ENCODE results near the gene ADIRF.
A peak's percentile ranks its signal among the peaks of the same experiment; 100 is the strongest.

ADIRF gene

GRCh38 chr10:86960003-86960862 is 8.0 kb upstream of the ADIRF start:
- no peaks in the 10 kb centered on the region for H3K9me3 Mint-ChIP-seq
- H3K4me3 Mint-ChIP-seq, result no peak overlapping the region
- DNase-seq, result peak; percentile 62
- H3K27me3 Mint-ChIP-seq, result peaks cover 4% of the 10 kb centered on the region
- CTCF ChIA-PET, result interaction anchor here (0.8 to 2.1 kb wide), 8 partner anchors 9 to 266 kb away, joined by 3 to 19 read pairs (median 5); no protein-coding TSS in a partner anchor
- H3K4me1 Mint-ChIP-seq, result peaks cover 8% of the 10 kb centered on the region
- no peak overlapping the region for H3K27ac Mint-ChIP-seq
- no peaks in the 10 kb centered on the region for H3K36me3 Mint-ChIP-seq

DNA sequence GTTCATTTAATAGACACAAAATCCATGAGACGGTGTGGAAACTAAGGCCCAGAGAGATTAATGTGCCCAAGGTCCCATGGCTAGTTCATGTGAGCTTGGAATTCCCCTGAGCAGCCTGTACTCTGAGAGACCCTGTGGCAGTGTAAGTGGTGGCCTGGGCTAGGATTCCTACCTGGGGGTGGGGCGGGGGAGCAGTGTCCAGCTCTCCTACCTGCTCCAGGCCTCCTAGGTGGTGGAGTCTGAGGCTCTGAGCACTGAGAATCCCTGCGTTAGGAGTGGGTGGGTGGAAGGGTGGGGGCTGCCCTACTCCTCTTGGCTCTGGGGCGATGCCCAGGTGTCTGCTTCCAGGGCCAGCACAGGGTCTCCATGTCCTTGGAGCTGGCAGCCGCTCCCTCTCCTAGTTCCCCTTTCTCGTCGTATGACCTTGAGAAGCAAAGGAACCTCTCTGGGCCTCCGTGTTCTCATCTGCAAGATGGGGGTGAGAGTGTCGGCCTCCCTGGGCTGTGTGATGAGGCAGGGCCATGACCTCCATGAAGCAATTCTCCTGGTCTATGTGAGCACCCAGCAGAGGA is 7.3 kb upstream of the ADIRF start:
- H3K9me3 Mint-ChIP-seq, result no peaks in the 10 kb centered on the region
- CTCF ChIA-PET, result interaction anchor here (0.8 to 2.1 kb wide), 8 partner anchors 8 to 267 kb away, joined by 3 to 19 read pairs (median 5); no protein-coding TSS in a partner anchor
- no peak overlapping the region for H3K4me3 Mint-ChIP-seq
- H3K4me1 Mint-ChIP-seq, result peaks cover 13% of the 10 kb centered on the region
- no peak for DNase-seq
- no peaks in the 10 kb centered on the region for H3K36me3 Mint-ChIP-seq
- H3K27me3 Mint-ChIP-seq, result peaks cover 4% of the 10 kb centered on the region
- H3K27ac Mint-ChIP-seq, result no peak overlapping the region

- Mint-ChIP-seq H3K27me3 (peaks cover 7% of the 10 kb centered on the region), H3K9me3 (no peaks in the 10 kb centered on the region), H3K4me1 (peaks cover 14% of the 10 kb centered on the region), H3K27ac (no peak overlapping the region), H3K36me3 (no peaks in the 10 kb centered on the region), H3K4me3 (no peak overlapping the region)
- DNase-seq, result no peak
- CTCF ChIA-PET, result interaction anchor here (1.0 to 1.5 kb wide), 3 partner anchors 23 to 268 kb away, joined by 4 to 5 read pairs (median 4); no protein-coding TSS in a partner anchor
These were observed 6.7 kb upstream of the ADIRF start for GRCh38 chr10:86961481-86962091.

- Mint-ChIP-seq H3K9me3 (no peaks in the 10 kb centered on the region), H3K4me1 (peaks cover 20% of the 10 kb centered on the region), H3K27ac (no peak overlapping the region), H3K27me3 (peaks cover 13% of the 10 kb centered on the region), H3K36me3 (no peaks in the 10 kb centered on the region), H3K4me3 (no peak overlapping the region)
- no peak for DNase-seq
- CTCF ChIA-PET, result interaction anchor here (0.8 to 1.3 kb wide), 5 partner anchors 20 to 273 kb away, joined by 3 to 4 read pairs (median 3); no protein-coding TSS in a partner anchor
These were observed 5.9 kb upstream of the ADIRF start for GRCh38 chr10:86962136-86962980.

GRCh38 chr10:86962981-86963310 is 5.3 kb upstream of the ADIRF start:
- Mint-ChIP-seq H3K27ac (no peak overlapping the region), H3K36me3 (no peaks in the 10 kb centered on the region), H3K4me1 (peaks cover 25% of the 10 kb centered on the region), H3K27me3 (peaks cover 14% of the 10 kb centered on the region), H3K9me3 (no peaks in the 10 kb centered on the region), H3K4me3 (no peak overlapping the region)
- CTCF ChIA-PET, result interaction anchor here (0.8 to 1.3 kb wide), 4 partner anchors 20 to 274 kb away, joined by 3 to 4 read pairs (median 3); no protein-coding TSS in a partner anchor
- no peak for DNase-seq

DNA sequence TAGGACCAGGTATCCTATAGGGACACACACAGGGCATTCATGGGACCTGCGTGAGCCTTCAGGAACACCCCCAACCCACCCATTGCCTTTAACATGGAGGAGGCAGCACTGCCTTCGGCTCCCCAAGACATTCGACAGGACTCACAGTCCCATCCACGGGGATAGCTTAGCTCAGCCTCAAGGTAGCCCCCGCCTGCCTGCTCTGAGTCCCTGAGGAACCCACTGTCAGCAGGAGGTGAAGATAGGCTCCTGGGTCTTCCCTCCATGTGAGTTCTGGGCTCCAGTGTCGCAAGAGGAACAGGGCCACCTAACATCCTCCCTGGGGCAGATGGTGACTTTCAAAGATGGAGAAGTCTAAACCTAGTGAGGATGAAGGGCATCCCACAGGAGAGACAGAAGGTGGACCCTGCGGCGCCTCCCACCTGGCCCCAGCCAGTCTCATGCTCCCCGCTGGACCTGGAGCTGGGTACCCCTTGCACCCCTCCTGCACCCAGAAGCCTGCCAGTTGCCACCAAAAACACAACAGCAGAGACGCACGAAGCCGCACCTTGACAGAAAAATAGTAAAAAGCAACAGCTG is 4.9 kb upstream of the ADIRF start:
- DNase-seq, result no peak
- H3K4me1 Mint-ChIP-seq, result peaks cover 28% of the 10 kb centered on the region

DNA sequence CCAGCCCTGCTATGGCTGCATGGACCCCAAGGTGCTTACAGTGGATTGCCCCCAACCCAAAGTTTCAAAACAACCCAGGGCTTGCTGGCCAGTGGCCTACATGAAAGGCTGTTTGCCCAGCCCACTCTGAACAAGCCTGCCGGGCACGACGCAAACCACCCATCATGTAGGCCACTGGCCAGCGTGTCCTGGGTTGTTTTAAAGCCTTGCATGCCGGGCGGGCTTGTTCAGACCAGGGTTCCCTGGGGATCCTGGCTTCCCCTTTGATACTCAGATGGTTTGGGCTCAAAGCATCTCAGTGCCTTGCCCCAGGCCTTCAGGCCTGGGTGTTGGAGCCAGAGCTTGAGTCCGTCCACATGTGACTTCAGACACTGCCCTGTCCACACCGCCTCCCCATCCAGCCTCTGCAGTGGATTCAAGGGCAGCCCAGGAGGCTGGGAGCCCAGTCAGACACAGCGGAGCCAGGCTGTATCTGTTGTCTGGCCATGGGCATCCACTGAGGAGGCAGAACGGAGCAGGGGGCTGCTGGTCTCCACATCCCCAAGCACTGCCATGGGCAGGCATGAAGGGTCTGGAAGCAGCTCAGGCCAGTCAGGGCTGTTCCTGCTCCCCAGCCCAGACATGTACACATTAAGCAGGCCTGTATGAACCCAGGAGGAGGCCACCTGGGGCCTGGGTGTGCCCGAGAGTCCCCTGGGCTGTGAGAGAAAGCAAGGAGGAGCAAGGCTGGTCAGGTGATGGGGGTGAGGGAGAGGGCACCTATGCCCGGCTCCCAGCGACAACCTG is 4.0 kb upstream of the ADIRF start:
- H3K27me3 Mint-ChIP-seq, result peaks cover 28% of the 10 kb centered on the region
- CTCF ChIA-PET, result interaction anchor here (1.4 to 3.4 kb wide), 2 partner anchors 14 to 20 kb away, joined by 3 to 14 read pairs; no protein-coding TSS in a partner anchor
- no peaks in the 10 kb centered on the region for H3K9me3 Mint-ChIP-seq
- H3K36me3 Mint-ChIP-seq, result no peaks in the 10 kb centered on the region
- no peak overlapping the region for H3K4me3 Mint-ChIP-seq
- no peak overlapping the region for H3K27ac Mint-ChIP-seq
- DNase-seq, result no peak
- peaks cover 32% of the 10 kb centered on the region for H3K4me1 Mint-ChIP-seq

More for the DNA sequence above, 4.9 kb upstream of the ADIRF start:
- Mint-ChIP-seq H3K27ac (no peak overlapping the region), H3K36me3 (no peaks in the 10 kb centered on the region), H3K9me3 (no peaks in the 10 kb centered on the region), H3K27me3 (peaks cover 19% of the 10 kb centered on the region), H3K4me3 (no peak overlapping the region)
- CTCF ChIA-PET, result interaction anchor here (1.3 kb wide), 1 partner anchor 274 kb away, joined by 3 read pairs; no protein-coding TSS in a partner anchor

DNA sequence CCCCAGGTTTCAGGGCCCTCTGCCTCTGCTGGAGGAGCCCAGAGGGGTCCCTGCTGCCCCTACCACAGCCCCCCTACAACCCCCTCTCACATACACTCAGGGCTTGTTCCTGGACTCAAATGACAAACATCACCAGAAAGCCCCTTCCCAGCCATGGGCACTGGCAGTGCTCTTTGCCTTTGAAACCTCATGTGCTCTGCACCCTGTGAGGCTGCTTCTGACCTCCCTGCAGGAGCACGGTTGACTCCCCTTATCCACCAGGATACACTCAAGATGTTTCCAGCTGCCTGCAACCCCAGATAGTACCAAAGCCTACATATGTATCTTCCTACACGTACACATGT is 3.5 kb upstream of the ADIRF start:
- CTCF ChIA-PET, result interaction anchor here (1.4 to 5.4 kb wide), 3 partner anchors 15 to 26 kb away, joined by 3 to 46 read pairs (median 14); no protein-coding TSS in a partner anchor
- no peak for DNase-seq
- H3K9me3 Mint-ChIP-seq, result no peaks in the 10 kb centered on the region
- H3K27ac Mint-ChIP-seq, result no peak overlapping the region
- peaks cover 33% of the 10 kb centered on the region for H3K27me3 Mint-ChIP-seq
- no peak overlapping the region for H3K4me3 Mint-ChIP-seq
- peaks cover 32% of the 10 kb centered on the region for H3K4me1 Mint-ChIP-seq
- H3K36me3 Mint-ChIP-seq, result no peaks in the 10 kb centered on the region

DNA sequence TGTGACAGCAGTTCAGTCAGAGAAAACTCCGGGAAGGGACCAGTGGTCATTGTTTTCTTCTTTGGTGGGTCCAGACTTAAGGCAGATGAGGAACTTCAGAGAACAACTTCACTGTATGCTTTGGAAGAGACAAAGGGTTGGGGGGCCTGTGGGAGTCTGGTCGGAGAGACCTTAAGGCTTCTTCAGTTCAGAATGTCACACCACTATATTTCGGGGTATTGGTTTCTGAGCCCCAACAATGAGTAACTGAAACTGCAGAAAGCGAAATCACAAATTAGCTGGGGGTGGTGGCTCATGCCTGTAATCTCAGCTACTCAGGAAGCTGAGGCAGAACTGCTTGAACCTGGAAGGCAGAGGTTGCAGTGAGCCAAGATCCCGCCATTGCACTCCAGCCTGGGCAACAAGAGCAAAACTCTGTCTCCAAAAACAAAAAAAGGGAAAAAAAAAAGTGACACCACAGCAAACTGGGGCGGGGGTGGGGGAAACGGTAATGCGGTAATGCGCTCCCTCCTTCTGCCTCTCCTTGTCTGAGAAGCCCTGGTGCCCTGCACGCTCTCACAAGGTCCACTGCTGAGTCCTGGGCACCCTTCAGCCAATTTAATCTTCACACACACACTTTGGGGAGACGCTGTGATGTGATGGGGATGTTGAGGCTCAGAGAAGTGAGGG is 2.2 kb upstream of the ADIRF start:
- peaks cover 46% of the 10 kb centered on the region for H3K27me3 Mint-ChIP-seq
- H3K36me3 Mint-ChIP-seq, result no peaks in the 10 kb centered on the region
- DNase-seq, result no peak
- no peaks in the 10 kb centered on the region for H3K9me3 Mint-ChIP-seq
- H3K4me3 Mint-ChIP-seq, result no peak overlapping the region
- peak overlapping the region; percentile 73 for H3K27ac Mint-ChIP-seq
- CTCF ChIA-PET, result interaction anchor here (0.6 to 5.4 kb wide), 4 partner anchors 10 to 27 kb away, joined by 3 to 46 read pairs (median 9); no protein-coding TSS in a partner anchor
- H3K4me1 Mint-ChIP-seq, result peaks cover 35% of the 10 kb centered on the region

DNA sequence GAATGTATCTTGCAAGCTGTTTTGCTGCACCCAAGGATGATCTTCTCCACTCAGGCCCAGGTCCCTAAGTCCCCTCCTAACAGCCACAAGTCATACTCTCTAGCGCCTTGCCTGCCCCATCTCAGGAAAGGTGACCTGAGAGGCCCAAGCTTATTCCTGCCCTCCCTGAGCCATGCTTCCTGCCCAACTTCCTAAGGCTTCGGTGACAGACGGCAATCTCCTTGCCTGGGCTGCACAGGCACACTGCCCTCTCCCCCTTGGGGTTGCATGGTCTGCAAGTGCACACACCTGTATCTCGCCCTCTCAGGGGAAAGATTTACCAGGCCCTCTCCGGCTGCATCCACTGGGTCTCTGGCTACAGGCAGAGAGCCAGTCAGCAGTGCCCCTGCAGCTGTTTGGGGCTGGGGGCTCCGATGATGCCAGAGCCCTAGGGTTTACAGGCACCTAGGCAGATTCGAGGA is 771 bp upstream of the ADIRF start:
- Mint-ChIP-seq H3K27me3 (peaks cover 60% of the 10 kb centered on the region), H3K4me3 (no peak overlapping the region), H3K9me3 (no peaks in the 10 kb centered on the region), H3K4me1 (peaks cover 40% of the 10 kb centered on the region), H3K27ac (peak overlapping the region; percentile 58), H3K36me3 (no peaks in the 10 kb centered on the region)
- CTCF ChIA-PET, result interaction anchor here (1.2 to 5.4 kb wide), 3 partner anchors 9 to 28 kb away, joined by 3 to 46 read pairs (median 14); no protein-coding TSS in a partner anchor
- DNase-seq, result no peak

GRCh38 chr10:86968994-86969355 is 693 bp downstream of the ADIRF start:
- H3K36me3 Mint-ChIP-seq, result no peaks in the 10 kb centered on the region
- peaks cover 43% of the 10 kb centered on the region for H3K4me1 Mint-ChIP-seq
- peaks cover 74% of the 10 kb centered on the region for H3K27me3 Mint-ChIP-seq
- DNase-seq, result no peak
- H3K4me3 Mint-ChIP-seq, result no peak overlapping the region
- CTCF ChIA-PET, result interaction anchor here (1.0 to 5.4 kb wide), 3 partner anchors 9 to 118 kb away, joined by 3 to 46 read pairs (median 6); no protein-coding TSS in a partner anchor
- H3K27ac Mint-ChIP-seq, result no peak overlapping the region
- H3K9me3 Mint-ChIP-seq, result no peaks in the 10 kb centered on the region

GRCh38 chr10:86969421-86970041 is 1.2 kb downstream of the ADIRF start:
- no peaks in the 10 kb centered on the region for H3K36me3 Mint-ChIP-seq
- CTCF ChIA-PET, result interaction anchor here (0.7 to 5.4 kb wide), 4 partner anchors 9 to 124 kb away, joined by 3 to 46 read pairs (median 4); no protein-coding TSS in a partner anchor
- peaks cover 43% of the 10 kb centered on the region for H3K4me1 Mint-ChIP-seq
- no peak overlapping the region for H3K27ac Mint-ChIP-seq
- peak overlapping the region; percentile 65 for H3K4me3 Mint-ChIP-seq
- peaks cover 79% of the 10 kb centered on the region for H3K27me3 Mint-ChIP-seq
- H3K9me3 Mint-ChIP-seq, result no peaks in the 10 kb centered on the region
- DNase-seq, result no peak

Measured in activated naive CD4-positive, alpha-beta T cell treated with anti-CD3 and anti-CD28 coated beads, Interleukin-2, amount 10 ng/mL, durations not matched to agents 7 days and 5 days (primary cell).